CD4-positive, alpha-beta memory T cell (primary cell): Measurements from ENCODE around the gene MCF2L2. TPM values are rescaled to one million over a fixed set of nuclear protein-coding genes. Genes with fewer than 3 reads are reported as not detected.
"Not testable (repeated sequence)": the region's sequence is repeated elsewhere in the genome, so short reads cannot be mapped to it uniquely, and the experiment has no call there.

Experiments
- CTCF ChIA-PET: fragments of 350-600 bp; sonication (Branson Sonifier 250); formaldehyde crosslinking; loops from one replicate; lab custom pipeline; 2021; ENCODE audit warnings: inconsistent platforms; ENCODE audit not compliant: partially characterized antibody; lab: Charles Lee
- POLR2A ChIA-PET: fragments of 350-600 bp; sonication (Branson Sonifier 250); formaldehyde crosslinking; loops from one replicate; lab custom pipeline; 2021; ENCODE audit not compliant: partially characterized antibody; lab: Charles Lee
- DNase-seq, 5 donors: peaks; one replicate each; pipeline versions ENCODE4 v3.0.0 to v3.0.0-alpha.2; 2020 to 2022; ENCODE audit warnings: mixed read lengths in 1 of 5
- H3K27ac ChIP-seq: one replicate; pipeline ENCODE4 v1.7.0; 2013; ENCODE audit warnings: low read depth, low read length
- H3K27me3 ChIP-seq: 2 replicates; pipeline ENCODE4 v1.7.0; 2013; ENCODE audit warnings: mild to moderate bottlenecking, low read length, moderate library complexity; ENCODE audit not compliant: insufficient read depth
- H3K36me3 ChIP-seq: 2 replicates; pipeline ENCODE4 v1.7.0; 2013; ENCODE audit warnings: mild to moderate bottlenecking, low read length, moderate library complexity; ENCODE audit not compliant: insufficient read depth
- H3K4me1 ChIP-seq: 2 replicates; pipeline ENCODE4 v1.7.0; 2013; ENCODE audit warnings: mild to moderate bottlenecking, low read length, moderate library complexity; ENCODE audit not compliant: insufficient read depth
- H3K4me3 ChIP-seq, 2 donors: one replicate each; pipeline ENCODE4 v1.7.0; 2013; ENCODE audit warnings: low read length in 2 of 2, mild to moderate bottlenecking in 1 of 2
- H3K9me3 ChIP-seq, 2 donors: one replicate each; pipeline ENCODE4 v1.7.0; 2013; ENCODE audit warnings: low read length in 2 of 2, control low read depth in 1 of 2; ENCODE audit not compliant: control insufficient read depth in 1 of 2
- H3K27ac Mint-ChIP-seq, 7 donors: one replicate each; pipeline ENCODE4 v1.8.0; 2020 to 2021; ENCODE audit warnings: mixed read lengths in 7 of 7, mild to moderate bottlenecking in 6 of 7, inconsistent platforms in 3 of 7, moderate library complexity in 3 of 7
- H3K27me3 Mint-ChIP-seq, 2 donors: one replicate each; pipeline ENCODE4 v1.8.0; 2020 to 2021; ENCODE audit warnings: mixed read lengths in 2 of 2
- H3K36me3 Mint-ChIP-seq, 2 donors: one replicate each; pipeline ENCODE4 v1.8.0; 2020 to 2021; ENCODE audit warnings: mixed read lengths in 2 of 2, inconsistent platforms in 1 of 2, mild to moderate bottlenecking in 1 of 2
- H3K4me1 Mint-ChIP-seq, 4 donors: one replicate each; pipeline ENCODE4 v1.8.0; 2020 to 2021; ENCODE audit warnings: mixed read lengths in 4 of 4, mild to moderate bottlenecking in 1 of 4
- H3K4me3 Mint-ChIP-seq, 8 donors: one replicate each; pipeline ENCODE4 v1.8.0; 2020 to 2021; ENCODE audit warnings: mixed read lengths in 8 of 8, mild to moderate bottlenecking in 7 of 8, moderate library complexity in 6 of 8, inconsistent platforms in 3 of 8
- H3K9me3 Mint-ChIP-seq, 8 donors: one replicate each; pipeline ENCODE4 v1.8.0; 2020 to 2021; ENCODE audit warnings: mixed read lengths in 8 of 8, mild to moderate bottlenecking in 5 of 8, inconsistent platforms in 3 of 8, moderate library complexity in 1 of 8
- intact Hi-C: fragments of 100-400 bp; cut with micrococcal nuclease; formaldehyde crosslinking; loops from one replicate; pipeline ENCODE4 v1.15.1; 2023
- polyA plus RNA-seq, 2 donors: library from polyadenylated mRNA; unstranded; fragments of 300-500 nt; fragmentation: Illumina TruSeq; gene quantifications; one replicate each; pipeline ENCODE4 v1.2.3, GENCODE V29; 2021
- total RNA-seq, 2 experiments: library from RNA; stranded (reverse); gene quantifications; one replicate each; pipeline ENCODE4 v1.2.3, GENCODE V29; 2021

The MCF2L2 gene, protein sequence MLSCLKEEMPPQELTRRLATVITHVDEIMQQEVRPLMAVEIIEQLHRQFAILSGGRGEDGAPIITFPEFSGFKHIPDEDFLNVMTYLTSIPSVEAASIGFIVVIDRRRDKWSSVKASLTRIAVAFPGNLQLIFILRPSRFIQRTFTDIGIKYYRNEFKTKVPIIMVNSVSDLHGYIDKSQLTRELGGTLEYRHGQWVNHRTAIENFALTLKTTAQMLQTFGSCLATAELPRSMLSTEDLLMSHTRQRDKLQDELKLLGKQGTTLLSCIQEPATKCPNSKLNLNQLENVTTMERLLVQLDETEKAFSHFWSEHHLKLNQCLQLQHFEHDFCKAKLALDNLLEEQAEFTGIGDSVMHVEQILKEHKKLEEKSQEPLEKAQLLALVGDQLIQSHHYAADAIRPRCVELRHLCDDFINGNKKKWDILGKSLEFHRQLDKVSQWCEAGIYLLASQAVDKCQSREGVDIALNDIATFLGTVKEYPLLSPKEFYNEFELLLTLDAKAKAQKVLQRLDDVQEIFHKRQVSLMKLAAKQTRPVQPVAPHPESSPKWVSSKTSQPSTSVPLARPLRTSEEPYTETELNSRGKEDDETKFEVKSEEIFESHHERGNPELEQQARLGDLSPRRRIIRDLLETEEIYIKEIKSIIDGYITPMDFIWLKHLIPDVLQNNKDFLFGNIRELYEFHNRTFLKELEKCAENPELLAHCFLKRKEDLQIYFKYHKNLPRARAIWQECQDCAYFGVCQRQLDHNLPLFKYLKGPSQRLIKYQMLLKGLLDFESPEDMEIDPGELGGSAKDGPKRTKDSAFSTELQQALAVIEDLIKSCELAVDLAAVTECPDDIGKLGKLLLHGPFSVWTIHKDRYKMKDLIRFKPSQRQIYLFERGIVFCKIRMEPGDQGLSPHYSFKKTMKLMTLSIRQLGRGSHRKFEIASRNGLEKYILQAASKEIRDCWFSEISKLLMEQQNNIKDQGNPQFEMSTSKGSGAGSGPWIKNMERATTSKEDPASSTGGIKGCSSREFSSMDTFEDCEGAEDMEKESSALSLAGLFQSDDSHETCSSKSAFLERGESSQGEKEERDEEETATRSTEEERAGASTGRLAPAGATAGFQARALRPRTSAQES
- total RNA-seq (1 to 10 TPM; 6.5 to 7.3 TPM), polyA plus RNA-seq (1 to 10 TPM in 1 of 2 donors, under 1 TPM in 1; 0.37 to 3.7 TPM)

DNA sequence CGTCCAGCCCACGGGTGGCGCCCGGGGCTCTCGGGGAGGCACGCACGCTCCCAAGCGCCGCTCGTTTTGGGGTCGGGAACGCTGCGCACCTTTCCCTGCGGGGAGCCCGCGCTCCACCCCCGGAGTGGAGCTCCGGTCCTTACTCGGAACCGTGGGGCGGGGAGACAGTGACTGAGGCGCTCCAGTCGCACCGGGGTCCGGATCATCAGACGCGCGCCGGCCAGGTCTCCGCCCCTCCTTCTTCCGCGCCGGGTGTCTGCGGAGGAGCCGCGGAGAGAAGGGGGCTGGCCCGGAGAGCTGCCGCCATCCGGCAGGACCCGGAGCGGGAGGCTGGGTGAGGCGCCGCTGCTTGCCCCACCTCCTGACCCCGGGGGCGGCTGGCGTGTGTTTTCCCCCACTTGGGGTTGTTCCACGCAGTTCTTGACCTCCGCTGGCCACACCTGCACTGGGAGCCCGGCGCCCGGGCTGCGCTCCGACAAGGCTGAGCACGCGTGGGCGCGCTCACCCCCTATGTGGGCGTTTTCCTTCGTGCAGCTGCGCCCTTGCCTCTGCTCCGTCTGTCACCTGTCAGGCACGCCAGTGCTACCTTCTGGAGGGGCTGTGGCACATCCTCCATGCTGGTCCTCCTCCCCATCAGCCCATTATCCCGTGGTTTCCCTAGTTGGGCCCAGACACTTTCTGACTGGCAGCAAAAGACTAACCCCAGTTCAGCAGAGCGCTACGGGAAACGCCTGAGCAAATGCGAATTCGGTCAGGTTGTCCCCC, at the start of gene MCF2L2:
MCF2L2 (minus strand) TSS at position 173 of the 765 bp plus-strand sequence. CDS start 642 bp downstream, outside the sequence.
- no peaks in the 10 kb centered on the region for H3K9me3 ChIP-seq
- H3K36me3 ChIP-seq: no peaks in the 10 kb centered on the region
- no peaks in the 10 kb centered on the region for H3K27me3 ChIP-seq
- Mint-ChIP-seq H3K27ac (peak within 1 kb of the TSS; percentile 65 to 92 (median 82)), H3K36me3 (peaks cover 0 to 2% of the 10 kb centered on the region in 2 donors), H3K4me3 (peak within 1 kb of the TSS; percentile 88 to 95 (median 91)), H3K9me3 (no peaks in the 10 kb centered on the region), H3K27me3 (peaks cover 0 to 6% of the 10 kb centered on the region in 2 donors), H3K4me1 (peaks cover 23 to 45% (median 31%) of the 10 kb centered on the region in 4 donors)
- peak within 1 kb of the TSS; percentile 71 to 81 for H3K4me3 ChIP-seq
- DNase-seq: peak; percentile 75 to 82 (median 81)
- CTCF ChIA-PET: interaction anchor here (0.9 to 2.2 kb wide), 4 partner anchors 9 to 456 kb away, joined by 3 to 8 read pairs (median 3); no protein-coding TSS in a partner anchor
- H3K27ac ChIP-seq: peak within 1 kb of the TSS; percentile 38
- POLR2A ChIA-PET: interaction anchor here (0.6 to 2.9 kb wide), 13 partner anchors 9 to 330 kb away, joined by 3 to 20 read pairs (median 6); partner anchors contain the start of genes KLHL24, MCCC1 and YEATS2
- H3K4me1 ChIP-seq: peaks cover 23% of the 10 kb centered on the region
- intact Hi-C loops: loop anchor here (1.0 kb wide), 1 partner anchor 329 kb away; the partner anchor contains the start of gene MCCC1

DNA sequence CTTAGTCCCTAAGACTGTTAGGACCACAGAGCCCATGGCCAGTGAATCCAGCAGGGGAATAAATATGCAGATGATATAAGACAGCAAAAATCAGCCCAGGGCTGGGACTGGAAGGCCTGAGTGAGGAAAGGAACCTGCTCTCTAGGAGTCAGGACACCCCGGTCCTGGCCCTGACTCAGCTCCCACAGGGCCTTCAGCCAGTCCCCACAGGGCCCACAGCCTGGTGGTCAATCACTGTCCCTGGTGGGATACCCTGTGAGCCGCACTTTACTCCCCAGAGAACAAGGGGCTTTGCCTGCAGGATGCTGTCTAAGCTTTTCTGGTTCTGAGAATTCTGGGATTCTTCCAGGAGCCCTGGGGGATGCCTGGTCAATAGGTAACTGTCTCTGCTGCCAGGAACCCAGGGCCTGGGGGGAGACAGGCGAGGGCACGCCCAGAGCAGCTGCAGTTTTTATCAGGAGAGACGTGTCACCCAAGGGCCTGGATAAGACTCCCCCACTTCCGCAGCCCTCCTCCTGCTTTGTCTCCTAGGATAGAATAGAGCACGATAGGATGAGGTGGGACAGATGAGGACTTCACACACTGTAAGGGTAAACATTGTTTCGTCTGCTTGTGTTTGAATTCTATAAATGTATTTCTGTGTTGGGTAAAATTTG, 49.5 kb upstream of the MCF2L2 start:
- intact Hi-C loops: no loop called here
- Histone ChIP-seq H3K27ac (no peak overlapping the region), H3K27me3 (no peaks in the 10 kb centered on the region), H3K9me3 (no peaks in the 10 kb centered on the region), H3K4me1 (no peaks in the 10 kb centered on the region), H3K36me3 (no peaks in the 10 kb centered on the region), H3K4me3 (no peak overlapping the region)
- ChIA-PET CTCF (interaction anchor here (1.1 to 3.5 kb wide), 4 partner anchors 9 to 289 kb away, joined by 4 to 18 read pairs (median 14); no protein-coding TSS in a partner anchor), POLR2A (no interaction called here)
- Mint-ChIP-seq H3K4me1 (peaks cover 0 to 2% (median 0%) of the 10 kb centered on the region in 4 donors), H3K27me3 (peaks cover 6 to 8% of the 10 kb centered on the region in 2 donors), H3K4me3 (no peak overlapping the region), H3K27ac (no peak overlapping the region), H3K36me3 (no peaks in the 10 kb centered on the region), H3K9me3 (no peaks in the 10 kb centered on the region)
- DNase-seq: no peak

DNA sequence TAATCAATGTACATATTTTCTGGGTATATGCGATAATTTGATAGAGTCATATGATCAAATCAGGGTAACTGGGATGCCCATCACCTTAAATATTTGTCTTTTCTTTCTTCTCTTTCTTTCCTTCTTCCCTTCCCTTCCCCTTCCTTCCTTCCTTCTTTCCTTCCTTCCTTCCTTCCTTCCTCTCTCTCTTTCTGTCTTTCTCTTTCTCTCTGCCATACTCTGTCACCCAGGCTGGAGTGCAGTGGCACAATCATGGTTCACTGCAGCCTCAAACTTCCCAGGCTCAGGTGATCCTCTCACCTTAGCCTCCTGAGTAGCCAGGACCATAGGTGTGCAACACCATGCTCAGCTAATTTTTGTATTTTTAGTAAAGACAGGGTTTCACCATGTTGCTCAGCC, 47.3 kb upstream of the MCF2L2 start:
- H3K4me3 ChIP-seq, intact Hi-C loops, H3K9me3 ChIP-seq, H3K4me3 Mint-ChIP-seq, H3K9me3 Mint-ChIP-seq, H3K4me1 Mint-ChIP-seq, H3K27me3 Mint-ChIP-seq, H3K36me3 ChIP-seq, POLR2A ChIA-PET, H3K27me3 ChIP-seq, H3K36me3 Mint-ChIP-seq, DNase-seq, H3K27ac Mint-ChIP-seq, H3K27ac ChIP-seq, H3K4me1 ChIP-seq: not testable (repeated sequence)
- CTCF ChIA-PET: interaction anchor here (9.7 kb wide), 1 partner anchor 289 kb away, joined by 153 read pairs; no protein-coding TSS in a partner anchor

DNA sequence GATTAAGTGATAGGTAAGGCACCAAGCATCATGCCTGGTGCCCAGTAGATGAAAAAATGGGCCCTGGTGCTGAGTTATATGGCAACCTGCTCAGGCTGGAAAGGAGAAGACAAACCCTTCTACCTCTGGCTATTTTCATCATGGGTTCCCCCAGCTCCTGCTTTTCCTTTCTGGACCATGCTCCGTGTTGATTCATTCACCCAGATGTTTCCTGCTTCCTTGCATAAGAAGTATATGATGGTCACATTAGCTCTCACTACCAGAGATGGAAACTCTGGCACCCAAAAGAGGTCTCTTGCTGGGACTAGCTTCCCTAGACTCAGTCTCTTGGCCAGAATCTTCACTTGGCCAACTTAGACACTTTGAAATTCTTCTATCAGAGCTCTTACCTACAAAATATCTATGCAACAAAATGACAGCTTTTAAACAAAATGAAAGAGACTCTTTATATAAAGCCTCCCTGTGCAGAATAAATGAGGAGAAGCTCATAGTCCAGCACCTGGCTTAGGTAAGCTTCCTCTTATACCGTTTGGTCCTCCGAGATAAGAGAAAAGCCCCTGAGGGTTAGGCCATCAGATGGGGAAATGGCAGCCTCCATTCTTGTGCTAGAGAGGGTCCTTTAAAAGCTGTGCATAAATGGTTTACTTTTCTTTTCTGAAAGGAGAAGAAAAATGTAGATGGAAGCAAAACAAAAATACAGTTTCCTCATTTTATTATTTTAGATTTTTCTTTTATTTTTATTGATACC, 46.8 kb upstream of the MCF2L2 start:
- Histone ChIP-seq H3K36me3 (no peaks in the 10 kb centered on the region), H3K27ac (no peak overlapping the region), H3K27me3 (no peaks in the 10 kb centered on the region), H3K4me3 (no peak overlapping the region), H3K4me1 (no peaks in the 10 kb centered on the region), H3K9me3 (no peaks in the 10 kb centered on the region)
- POLR2A ChIA-PET: no interaction called here
- CTCF ChIA-PET: interaction anchor here (9.7 kb wide), 1 partner anchor 290 kb away, joined by 153 read pairs; no protein-coding TSS in a partner anchor
- Mint-ChIP-seq H3K27ac (no peak overlapping the region), H3K4me1 (peaks cover 0 to under 1% (median 0%) of the 10 kb centered on the region in 4 donors), H3K27me3 (peaks cover 6 to 8% of the 10 kb centered on the region in 2 donors), H3K4me3 (no peak overlapping the region), H3K36me3 (no peaks in the 10 kb centered on the region), H3K9me3 (no peaks in the 10 kb centered on the region)
- DNase-seq: no peak
- intact Hi-C loops: no loop called here

DNA sequence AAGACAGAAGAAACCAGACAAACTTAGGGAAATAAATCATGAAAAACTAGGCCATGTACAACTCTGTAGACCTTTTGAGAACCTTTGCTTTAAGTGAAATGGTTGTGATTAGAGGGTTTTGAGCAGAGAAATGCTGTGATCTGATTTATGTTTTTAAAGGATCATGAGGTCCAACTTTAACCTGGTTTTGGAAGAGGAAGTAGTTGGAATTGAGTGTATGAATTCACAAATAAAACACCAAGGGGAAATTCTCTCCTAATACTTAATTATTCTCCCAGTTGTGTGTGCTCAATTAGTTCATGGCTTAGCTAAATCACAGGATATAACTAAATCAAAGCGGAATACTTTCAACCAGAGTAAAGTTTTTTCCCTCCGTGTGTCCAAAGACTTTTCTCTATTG, 45.5 kb upstream of the MCF2L2 start:
- H3K4me3 Mint-ChIP-seq: no peak overlapping the region
- peaks cover 2 to 6% (median 6%) of the 10 kb centered on the region in 4 donors for H3K4me1 Mint-ChIP-seq
- DNase-seq: no peak
- H3K36me3 Mint-ChIP-seq: no peaks in the 10 kb centered on the region
- no peak overlapping the region for H3K27ac ChIP-seq
- no peaks in the 10 kb centered on the region for H3K9me3 Mint-ChIP-seq
- no peaks in the 10 kb centered on the region for H3K27me3 ChIP-seq
- H3K36me3 ChIP-seq: no peaks in the 10 kb centered on the region
- peak overlapping the region in 1 of 7 donors; percentile 36 for H3K27ac Mint-ChIP-seq
- no peak overlapping the region for H3K4me3 ChIP-seq
- peaks cover 7% of the 10 kb centered on the region for H3K4me1 ChIP-seq
- CTCF ChIA-PET: interaction anchor here (9.7 kb wide), 1 partner anchor 291 kb away, joined by 153 read pairs; no protein-coding TSS in a partner anchor
- H3K27me3 Mint-ChIP-seq: peaks cover 6 to 8% of the 10 kb centered on the region in 2 donors
- intact Hi-C loops: no loop called here
- H3K9me3 ChIP-seq: no peaks in the 10 kb centered on the region
- POLR2A ChIA-PET: no interaction called here
